GM12878 (cell line): ENCODE data around the gene LYVE1. TPM values are rescaled to one million over a fixed set of nuclear protein-coding genes. Genes with fewer than 3 reads are reported as not detected.

ENCODE experiments used
- ATAC-seq: fragments of 200-7000 bp; cut with Tn5 transposase; 3 replicates; pipeline ENCODE4 v1.9.1; 2020; ENCODE audit warnings: mild to moderate bottlenecking, moderate library complexity
- BruUV-seq: library from RNA; stranded (reverse); fragments of 400-500 nt; replicated peaks from 2 replicates; lab custom pipeline; 2021; lab: Mats Ljungman, UMichigan
- CTCF ChIA-PET: fragments of 300-600 bp; sonication (Branson Sonifier 250); formaldehyde crosslinking; extraction: SDS; loops from one replicate; lab custom pipeline; 2021; ENCODE audit warnings: inconsistent platforms; lab: Yijun Ruan, JAX
- POLR2A ChIA-PET: fragments of 350-600 bp; formaldehyde crosslinking; extraction: SDS; loops from one replicate; lab custom pipeline; 2021; ENCODE audit warnings: inconsistent platforms; lab: Charles Lee
- RAD21 ChIA-PET: fragments of 300-600 bp; sonication (Branson Sonifier 250); formaldehyde crosslinking; loops from one replicate; lab custom pipeline; 2023; ENCODE audit warnings: antibody characterized with exemption; ENCODE audit not compliant: unreplicated experiment; lab: Charles Lee
- SMC1A ChIA-PET: fragments of 300-600 bp; sonication (Branson Sonifier 250); formaldehyde crosslinking; loops from one replicate; lab custom pipeline; 2023; ENCODE audit not compliant: unreplicated experiment, uncharacterized antibody; lab: Charles Lee
- DNase-seq: peaks from one replicate; pipeline ENCODE4 v3.0.0-alpha.2; 2011; ENCODE audit warnings: low read depth, low spot score
- FAIRE-seq: peaks from 3 replicates; lab custom pipeline; 2011; peaks lifted over from hg19 to GRCh38; lab: Jason Lieb, UNC
- H2AFZ ChIP-seq: 2 replicates; pipeline ENCODE4 v1.6.0; 2011; ENCODE audit warnings: low read depth, low read length, control low read depth; ENCODE audit not compliant: control insufficient read depth
- H3K27ac ChIP-seq: 2 replicates; pipeline ENCODE4 v1.5.1; 2011; ENCODE audit warnings: control low read depth; ENCODE audit not compliant: control insufficient read depth, insufficient read depth
- H3K27me3 ChIP-seq, 2 experiments: replicated peaks in 1 of 2; 2 replicates each; pipeline versions ENCODE4 v1.6.0 to v1.6.1; 2011; ENCODE audit warnings: low read length in 1 of 2; ENCODE audit not compliant: control insufficient read depth in 2 of 2, insufficient read depth in 2 of 2
- H3K36me3 ChIP-seq, 2 experiments: 2 replicates each; pipeline ENCODE4 v1.5.1; 2011; ENCODE audit warnings: low read length in 1 of 2; ENCODE audit not compliant: control insufficient read depth in 2 of 2, insufficient read depth in 2 of 2
- H3K4me1 ChIP-seq: 2 replicates; pipeline ENCODE4 v1.6.1; 2011; ENCODE audit warnings: mild to moderate bottlenecking, low read length, moderate library complexity, mixed read lengths; ENCODE audit not compliant: control insufficient read depth, insufficient read depth
- H3K4me2 ChIP-seq: 2 replicates; pipeline ENCODE4 v1.6.0; 2011; ENCODE audit warnings: control low read depth; ENCODE audit not compliant: control insufficient read depth, insufficient read depth
- H3K4me3 ChIP-seq: fragments of 200-600 bp; sonication (generic); 2 replicates; pipeline ENCODE4 v1.5.1; 2016
- H3K79me2 ChIP-seq: 2 replicates; pipeline ENCODE4 v1.6.0; 2011; ENCODE audit warnings: low read length; ENCODE audit not compliant: control insufficient read depth, insufficient read depth
- H3K9ac ChIP-seq: 2 replicates; pipeline ENCODE4 v1.8.0; 2011; ENCODE audit warnings: low read length, control low read depth, mixed read lengths; ENCODE audit not compliant: control insufficient read depth, insufficient read depth
- H3K9me3 ChIP-seq: replicated peaks from 3 replicates; pipeline ENCODE4 v1.5.1; 2011; ENCODE audit warnings: mild to moderate bottlenecking, low read length; ENCODE audit not compliant: control insufficient read depth, insufficient read depth
- H4K20me1 ChIP-seq: 2 replicates; pipeline ENCODE4 v1.6.0; 2011; ENCODE audit not compliant: control insufficient read depth, insufficient read depth
- ASH2L ChIP-seq: fragments of 300-600, 200-600 bp; sonication (generic); IDR thresholded peaks from 2 replicates; pipeline ENCODE4 v1.6.1; 2017; ENCODE audit warnings: low read depth, mild to moderate bottlenecking, borderline replicate concordance
- BACH1 ChIP-seq: fragments of 450-650 bp; IDR thresholded peaks from 2 replicates; pipeline ENCODE4 v1.6.1; 2017; ENCODE audit warnings: mild to moderate bottlenecking, borderline replicate concordance
- CREM ChIP-seq: IDR thresholded peaks from 2 replicates; pipeline ENCODE4 v1.6.1; 2014; ENCODE audit warnings: antibody characterized with exemption, low read depth
- IKZF1 ChIP-seq: fragments of 450-650 bp; conservative IDR thresholded peaks from 2 replicates; pipeline ENCODE4 v1.6.1; 2017; ENCODE audit warnings: antibody characterized with exemption, mild to moderate bottlenecking
- IRF4 ChIP-seq: IDR thresholded peaks from 2 replicates; pipeline ENCODE4 v1.6.1; 2011; ENCODE audit warnings: low read depth, low read length
- KLF5 ChIP-seq: fragments of 450-650 bp; IDR thresholded peaks from 2 replicates; pipeline ENCODE4 v1.6.1; 2014; ENCODE audit warnings: mild to moderate bottlenecking; ENCODE audit not compliant: partially characterized antibody
- MAX ChIP-seq: IDR thresholded peaks from 2 replicates; pipeline ENCODE4 v1.6.1; 2012; ENCODE audit warnings: low read depth, low read length, improper control_type of control experiment
- MTA2 ChIP-seq: fragments of 450-650 bp; IDR thresholded peaks from 2 replicates; pipeline ENCODE4 v1.6.1; 2016; ENCODE audit warnings: low read depth, mild to moderate bottlenecking, moderate library complexity
- NFIC ChIP-seq: IDR thresholded peaks from 2 replicates; pipeline ENCODE4 v1.6.1; 2012; ENCODE audit warnings: low read depth, mild to moderate bottlenecking, inconsistent platforms, low read length, moderate library complexity
- PRDM15 ChIP-seq: fragments of 450-650 bp; formaldehyde crosslinking; IDR thresholded peaks from 2 replicates; pipeline ENCODE4 v1.4.0; 2020; ENCODE audit warnings: mild to moderate bottlenecking, moderate library complexity
- RB1 ChIP-seq: fragments of 450-650 bp; formaldehyde crosslinking; IDR thresholded peaks from 2 replicates; pipeline ENCODE4 v1.6.1; 2017; ENCODE audit warnings: mild to moderate bottlenecking, borderline replicate concordance
- SMAD1 ChIP-seq: fragments of 450-650 bp; IDR thresholded peaks from 2 replicates; pipeline ENCODE4 v1.6.1; 2018; ENCODE audit warnings: mild to moderate bottlenecking, low read depth; ENCODE audit not compliant: partially characterized antibody
- ZNF622 ChIP-seq: fragments of 450-650 bp; IDR thresholded peaks from 2 replicates; pipeline ENCODE4 v1.6.1; 2017; ENCODE audit warnings: mild to moderate bottlenecking, inconsistent platforms
- ZNF687 ChIP-seq: fragments of 450-650 bp; IDR thresholded peaks from 2 replicates; pipeline ENCODE4 v1.6.1; 2017; ENCODE audit warnings: mild to moderate bottlenecking, moderate library complexity
- WGBS: methylation state at CpG from one replicate; pipeline ENCODE4 v1.1.6; 2016; ENCODE audit warnings: low lambda C conversion rate; ENCODE audit not compliant: insufficient replicate concordance, insufficient coverage; ENCODE audit errors: missing lambda C conversion rate; 5-methylcytosine and 5-hydroxymethylcytosine counted together
- in situ Hi-C: fragments of 300-500 bp; cut with MboI; formaldehyde crosslinking; loops from 9 replicates; pipeline ENCODE4 v1.14.3; 2018; ENCODE audit warnings: mixed read lengths
- intact Hi-C: fragments of 100-400 bp; cut with micrococcal nuclease; formaldehyde crosslinking; loops from one replicate; pipeline ENCODE4 v1.14.2; 2022; ENCODE audit not compliant: unreplicated experiment
- polyA plus RNA-seq, 11 experiments: library from polyadenylated mRNA; depleted of rRNA in 4 of 11; unstranded in 6 of 11; stranded (reverse) in 5 of 11; fragments of >200 nt; fragmentation: Nextera tagmentation in 4 of 11; fragmentation: Illumina TruSeq in 1 of 11; extraction: Ambion mirVana in 4 of 11; extraction: Trizol in 1 of 11; gene quantifications; 1 replicate in 1 of 11; 2 replicates in 10 of 11; pipeline versions ENCODE4 v1.2.1 to v1.2.3, GENCODE V29; 2011 to 2016; ENCODE audit warnings: inconsistent platforms in 2 of 11, missing spikeins in 2 of 11, low read depth in 1 of 11
- total RNA-seq, 4 experiments: library from RNA; depleted of rRNA in 3 of 4; stranded (reverse); fragments of >200 nt in 3 of 4; fragmentation: Illumina TruSeq in 1 of 4; extraction: Trizol in 1 of 4; gene quantifications; 2 replicates each; pipeline versions ENCODE4 v1.2.1 to v1.2.3, GENCODE V29; 2013 to 2021

The LYVE1 gene
- total and polyA plus RNA-seq, 10 of the 15 experiments (the other 5 are each of a cell fraction or from before 2014, with no cell fraction given): 0.15 TPM; not detected in 9

- Histone ChIP-seq H2AFZ (no peak overlapping the region), H3K4me3 (no peak overlapping the region), H3K36me3 (no peaks in the 10 kb centered on the region), H3K4me2 (no peak overlapping the region), H3K9ac (no peak overlapping the region), H4K20me1 (no peaks in the 10 kb centered on the region), H3K27me3 (peaks cover 0 to 2% of the 10 kb centered on the region in 2 experiments; a peak in 2 of 4 replicates), H3K4me1 (no peaks in the 10 kb centered on the region), H3K79me2 (no peaks in the 10 kb centered on the region), H3K27ac (no peak overlapping the region), H3K9me3 (no peaks in the 10 kb centered on the region)
- ATAC-seq (no peak), DNase-seq (no peak), FAIRE-seq (no peak)
- TF ChIP-seq MTA2: no peak
- no peak for TF ChIP-seq BACH1
- no peak for TF ChIP-seq RB1
- no peak for TF ChIP-seq IKZF1
- no peak for TF ChIP-seq CREM
- TF ChIP-seq KLF5: no peak
- no peak for TF ChIP-seq NFIC
- no peak for TF ChIP-seq ZNF687
- no peak for TF ChIP-seq IRF4
- TF ChIP-seq PRDM15 (CRISPR knock-in tag): no peak
- no peak for TF ChIP-seq MAX
- TF ChIP-seq ASH2L: no peak
- TF ChIP-seq SMAD1: no peak
- no peak for TF ChIP-seq ZNF622
- WGBS: 12% methylated on average over 2 of the region's 2 CpGs
- intact Hi-C loops: no loop called here
- ChIA-PET SMC1A (interaction anchor here (0.7 kb wide), 1 partner anchor 131 kb away, joined by 3 read pairs; no protein-coding TSS in a partner anchor), POLR2A (no interaction called here), RAD21 (no interaction called here), CTCF (no interaction called here)
- BruUV-seq: no TSS peak
- in situ Hi-C loops: no loop called here
These were observed 4.1 kb upstream of the LYVE1 start for GRCh38 chr11:10572533-10572932.
